A673 (cell line): ENCODE results near the gene TNFRSF13B. TPM values are rescaled to one million over a fixed set of nuclear protein-coding genes. Genes with fewer than 3 reads are reported as not detected.
"Not testable (repeated sequence)": the region's sequence is repeated elsewhere in the genome, so short reads cannot be mapped to it uniquely, and the experiment has no call there.

Source experiments
- BruUV-seq: library from RNA; stranded (reverse); fragments of 400-500 nt; replicated peaks from 2 replicates; lab custom pipeline; 2021; lab: Mats Ljungman, UMichigan
- CTCF ChIA-PET: fragments of 300-600 bp; sonication (Branson Sonifier 250); formaldehyde crosslinking; loops from one replicate; lab custom pipeline; 2022; ENCODE audit warnings: antibody characterized with exemption; lab: Charles Lee
- POLR2A ChIA-PET: fragments of 300-600 bp; sonication (Branson Sonifier 250); formaldehyde crosslinking; loops from one replicate; lab custom pipeline; 2022; ENCODE audit warnings: antibody characterized with exemption; ENCODE audit not compliant: low non-redundant PET; lab: Charles Lee
- DNase-seq: peaks from one replicate; pipeline ENCODE4 v3.0.0-alpha.2; 2015; ENCODE audit warnings: low spot score
- H3K27ac ChIP-seq: fragments of 200-600 bp; sonication (generic); 2 replicates; pipeline ENCODE4 v1.5.1; 2016; ENCODE audit warnings: mixed run types, low read depth, mild to moderate bottlenecking, mixed read lengths, antibody characterized with exemption, low read length; ENCODE audit not compliant: poor library complexity, severe bottlenecking
- H3K27me3 ChIP-seq: fragments of 200-600 bp; sonication (generic); replicated peaks from 2 replicates; pipeline ENCODE4 v1.6.1; 2017; ENCODE audit warnings: mixed run types, low read depth, mild to moderate bottlenecking, mixed read lengths, antibody characterized with exemption, low read length; ENCODE audit not compliant: insufficient read depth, poor library complexity
- H3K36me3 ChIP-seq: fragments of 200-600 bp; sonication (generic); 2 replicates; pipeline ENCODE4 v1.6.1; 2016; ENCODE audit warnings: mixed run types, mild to moderate bottlenecking, mixed read lengths, antibody characterized with exemption, low read length; ENCODE audit not compliant: insufficient read depth, poor library complexity, severe bottlenecking
- H3K4me1 ChIP-seq: fragments of 200-600 bp; sonication (generic); 2 replicates; pipeline ENCODE4 v1.6.1; 2017; ENCODE audit warnings: mixed run types, mild to moderate bottlenecking, mixed read lengths, antibody characterized with exemption, low read length; ENCODE audit not compliant: insufficient read depth, poor library complexity, severe bottlenecking
- H3K4me3 ChIP-seq: fragments of 200-600 bp; sonication (generic); 2 replicates; pipeline ENCODE4 v1.5.1; 2016; ENCODE audit warnings: low read depth, mixed run types, mild to moderate bottlenecking, mixed read lengths, low read length; ENCODE audit not compliant: poor library complexity, severe bottlenecking
- H3K9me3 ChIP-seq: fragments of 200-600 bp; sonication (generic); 2 replicates; pipeline ENCODE4 v1.6.1; 2016; ENCODE audit warnings: mixed run types, low read depth, mild to moderate bottlenecking, mixed read lengths, antibody characterized with exemption, low read length; ENCODE audit not compliant: poor library complexity, severe bottlenecking
- EZH2 ChIP-seq: fragments of 200-600 bp; sonication (generic); IDR thresholded peaks from 2 replicates; pipeline ENCODE4 v1.6.1; 2017; ENCODE audit warnings: borderline replicate concordance, low read depth, mild to moderate bottlenecking, mixed read lengths, antibody characterized with exemption, low read length; ENCODE audit not compliant: poor library complexity, severe bottlenecking
- intact Hi-C: fragments of 100-400 bp; cut with micrococcal nuclease; formaldehyde crosslinking; loops from one replicate; pipeline ENCODE4 v1.10.0; 2022; ENCODE audit not compliant: unreplicated experiment
- total RNA-seq: library from RNA; stranded (reverse); gene quantifications from 2 replicates; pipeline ENCODE4 v1.2.3, GENCODE V29; 2021
- TF ChIP-seq, protein P1 (sequence below): fragments of 300-800, 200-600 bp; sonication (generic); conservative IDR thresholded peaks from 2 replicates; pipeline ENCODE4 v1.5.1; 2017; ENCODE audit warnings: low read depth, mild to moderate bottlenecking, antibody characterized with exemption, low read length, moderate library complexity, mixed read lengths

The TNFRSF13B gene
- total RNA-seq, 1 experiment from 2014 or later: not detected

DNA sequence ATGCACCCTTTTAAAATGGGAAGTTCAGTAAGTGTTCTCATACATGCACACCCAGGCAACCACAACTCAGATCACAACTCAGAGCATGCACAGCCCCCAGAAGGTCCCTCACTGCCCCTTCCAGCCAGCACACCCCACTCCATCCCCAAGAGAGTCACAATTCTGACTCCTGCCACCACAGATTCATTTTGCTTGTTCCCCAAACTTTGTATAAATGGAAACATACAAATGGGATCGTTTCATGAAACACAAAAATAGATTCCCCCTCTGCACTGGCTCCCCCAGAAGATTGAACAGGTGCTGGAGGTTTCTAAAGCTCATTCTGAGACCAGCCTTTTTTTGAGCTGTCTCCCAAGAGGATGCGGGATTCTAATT is 3.3 kb upstream of the TNFRSF13B start:
- Histone ChIP-seq H3K36me3 (no peaks in the 10 kb centered on the region), H3K4me1 (peaks cover 10% of the 10 kb centered on the region), H3K27me3 (no peaks in the 10 kb centered on the region), H3K4me3 (no peak overlapping the region), H3K9me3 (no peaks in the 10 kb centered on the region), H3K27ac (no peak overlapping the region)
- ChIA-PET CTCF (no interaction called here), POLR2A (no interaction called here)
- DNase-seq: no peak
- intact Hi-C loops: no loop called here
- no peak for TF ChIP-seq EZH2
- TF ChIP-seq, protein P1, sequence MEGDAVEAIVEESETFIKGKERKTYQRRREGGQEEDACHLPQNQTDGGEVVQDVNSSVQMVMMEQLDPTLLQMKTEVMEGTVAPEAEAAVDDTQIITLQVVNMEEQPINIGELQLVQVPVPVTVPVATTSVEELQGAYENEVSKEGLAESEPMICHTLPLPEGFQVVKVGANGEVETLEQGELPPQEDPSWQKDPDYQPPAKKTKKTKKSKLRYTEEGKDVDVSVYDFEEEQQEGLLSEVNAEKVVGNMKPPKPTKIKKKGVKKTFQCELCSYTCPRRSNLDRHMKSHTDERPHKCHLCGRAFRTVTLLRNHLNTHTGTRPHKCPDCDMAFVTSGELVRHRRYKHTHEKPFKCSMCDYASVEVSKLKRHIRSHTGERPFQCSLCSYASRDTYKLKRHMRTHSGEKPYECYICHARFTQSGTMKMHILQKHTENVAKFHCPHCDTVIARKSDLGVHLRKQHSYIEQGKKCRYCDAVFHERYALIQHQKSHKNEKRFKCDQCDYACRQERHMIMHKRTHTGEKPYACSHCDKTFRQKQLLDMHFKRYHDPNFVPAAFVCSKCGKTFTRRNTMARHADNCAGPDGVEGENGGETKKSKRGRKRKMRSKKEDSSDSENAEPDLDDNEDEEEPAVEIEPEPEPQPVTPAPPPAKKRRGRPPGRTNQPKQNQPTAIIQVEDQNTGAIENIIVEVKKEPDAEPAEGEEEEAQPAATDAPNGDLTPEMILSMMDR: no peak
- BruUV-seq: no TSS peak

DNA sequence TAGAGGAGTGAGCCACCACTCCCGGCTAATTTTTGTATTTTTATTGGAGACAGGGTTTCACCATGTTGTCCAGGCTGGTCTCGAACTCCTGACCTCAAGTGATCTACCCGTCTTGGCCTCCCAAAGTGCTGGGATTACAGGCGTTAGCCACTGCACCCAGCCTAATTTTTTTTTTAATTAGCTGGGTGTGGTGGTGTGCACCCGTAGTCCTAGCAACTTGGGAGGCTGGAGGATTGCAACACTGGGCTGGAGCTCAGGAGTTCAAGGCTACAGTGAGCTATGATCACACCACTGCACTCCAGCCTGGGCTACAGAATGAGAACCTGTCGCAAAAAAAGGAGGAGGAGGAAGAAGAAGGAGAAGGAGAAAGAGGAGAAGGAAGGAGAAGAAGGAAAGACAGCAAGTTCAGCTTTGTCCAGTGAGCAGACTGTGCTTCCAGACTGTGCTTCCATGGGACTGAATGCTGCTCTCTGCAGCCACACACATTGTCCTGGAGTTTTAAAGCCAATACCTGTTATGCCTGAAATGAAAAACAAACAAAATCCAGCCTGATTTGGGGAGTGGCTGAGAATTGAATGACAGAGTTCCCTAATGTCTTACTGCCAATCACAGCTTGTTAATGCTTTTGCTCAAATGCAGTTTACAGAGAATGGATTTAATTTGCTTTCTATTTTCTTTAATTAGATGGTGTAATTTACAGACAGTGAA is 2.8 kb upstream of the TNFRSF13B start:
- intact Hi-C loops: no loop called here
- Histone ChIP-seq H3K36me3 (no peaks in the 10 kb centered on the region), H3K27me3 (no peaks in the 10 kb centered on the region), H3K4me1 (peaks cover 10% of the 10 kb centered on the region), H3K9me3 (no peaks in the 10 kb centered on the region), H3K27ac (no peak overlapping the region), H3K4me3 (no peak overlapping the region)
- no TSS peak for BruUV-seq
- no peak for DNase-seq
- TF ChIP-seq EZH2: no peak
- TF ChIP-seq, protein P1: no peak
- CTCF ChIA-PET: no interaction called here
- POLR2A ChIA-PET: interaction anchor here (0.6 kb wide), 1 partner anchor 1026 kb away, joined by 4 read pairs; no protein-coding TSS in a partner anchor

DNA sequence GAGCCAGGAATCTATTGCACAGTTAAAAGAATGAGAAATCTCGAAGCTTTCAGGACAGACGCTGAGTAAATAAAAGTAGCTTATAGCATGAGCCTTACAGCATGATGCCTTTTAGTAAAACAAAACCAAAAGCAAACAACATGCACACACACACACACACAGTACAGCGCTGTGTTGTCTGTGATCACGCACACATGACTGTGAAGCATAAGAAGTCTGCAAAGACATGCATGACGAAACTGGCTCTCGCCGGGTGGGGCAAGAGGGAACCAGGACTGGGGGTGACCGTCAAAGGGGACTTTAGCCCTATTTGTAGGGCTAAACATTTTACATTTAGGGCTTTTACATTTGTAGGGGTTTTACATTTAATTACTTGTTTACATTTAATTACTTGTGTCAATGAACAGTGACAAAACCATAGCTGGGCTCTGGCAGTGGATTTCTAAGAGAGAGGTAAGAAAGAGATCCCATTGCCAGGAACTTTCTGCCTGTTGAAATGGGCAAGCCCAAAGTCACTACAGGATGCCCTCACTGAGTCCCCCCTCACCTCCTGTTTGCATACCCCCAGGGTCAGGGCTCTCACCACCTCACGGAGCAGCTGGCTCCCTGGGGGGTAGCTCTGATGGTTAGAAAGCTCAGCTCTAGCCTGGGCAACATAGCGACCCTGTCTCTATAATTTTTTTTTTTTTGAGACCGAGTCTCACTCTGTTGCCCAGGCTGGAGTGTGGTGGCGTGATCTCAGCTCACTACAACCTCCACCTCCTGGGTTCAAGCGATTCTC is 2.0 kb upstream of the TNFRSF13B start:
- Histone ChIP-seq H3K4me1 (peaks cover 10% of the 10 kb centered on the region), H3K4me3 (no peak overlapping the region), H3K27ac (no peak overlapping the region), H3K9me3 (no peaks in the 10 kb centered on the region), H3K36me3 (no peaks in the 10 kb centered on the region), H3K27me3 (no peaks in the 10 kb centered on the region)
- no peak for TF ChIP-seq EZH2
- TF ChIP-seq, protein P1: no peak
- CTCF ChIA-PET: no interaction called here
- POLR2A ChIA-PET: interaction anchor here (0.6 kb wide), 1 partner anchor 503 kb away, joined by 3 read pairs; no protein-coding TSS in a partner anchor
- intact Hi-C loops: no loop called here
- no TSS peak for BruUV-seq
- DNase-seq: no peak

DNA sequence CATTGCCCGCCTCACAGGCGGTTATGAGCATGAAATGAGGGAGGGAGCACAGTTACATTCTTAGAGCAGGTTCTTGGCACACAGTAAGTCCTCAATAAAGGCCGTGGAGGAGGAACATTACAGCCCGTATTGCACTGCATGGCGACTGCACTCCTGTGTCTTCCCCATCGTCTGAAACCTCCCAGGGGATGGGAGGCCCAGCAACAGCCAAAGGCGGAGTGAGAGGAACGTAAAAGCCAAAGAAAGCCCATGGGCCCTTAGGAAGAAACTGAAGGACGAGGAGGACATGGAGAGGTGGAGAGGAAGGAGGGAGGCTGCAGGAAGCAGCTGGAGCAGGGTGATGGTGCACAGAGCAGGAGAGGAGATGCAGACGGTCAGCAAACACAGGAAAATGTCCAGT is 1.1 kb upstream of the TNFRSF13B start:
- CTCF ChIA-PET, DNase-seq, intact Hi-C loops, H3K9me3 ChIP-seq, H3K36me3 ChIP-seq, H3K4me3 ChIP-seq, BruUV-seq, H3K4me1 ChIP-seq, H3K27ac ChIP-seq, H3K27me3 ChIP-seq: not testable (repeated sequence)
- POLR2A ChIA-PET: interaction anchor here (0.6 kb wide), 1 partner anchor 502 kb away, joined by 3 read pairs; no protein-coding TSS in a partner anchor
